ENCODE measurements around the gene ABTB1.

ABTB1 gene

GRCh38 chr3:127672429-127673190, at the start of gene ABTB1:
TSS of gene ABTB1 (plus strand) at chr3:127672952. CDS start at chr3:127673026, 74 bp downstream.
- peak; percentile 50 for DNase-seq

- DNase-seq: no peak
These were observed 48.7 kb upstream of the ABTB1 start for GRCh38 chr3:127624063-127624462.

- DNase-seq: no peak
These were observed 46.9 kb upstream of the ABTB1 start for GRCh38 chr3:127625821-127626220.

- DNase-seq: no peak
These were observed 44.3 kb upstream of the ABTB1 start for GRCh38 chr3:127628426-127628787.

GRCh38 chr3:127628788-127629466, 43.8 kb upstream of the ABTB1 start, which contains the start of gene PODXL2:
TSS of gene PODXL2 (plus strand) at chr3:127629185. CDS start at chr3:127629220, 35 bp downstream.
- peak; percentile 44 for DNase-seq

- DNase-seq: no peak
These were observed 43.0 kb upstream of the ABTB1 start for GRCh38 chr3:127629467-127630403.

GRCh38 chr3:127630811-127631714, 41.7 kb upstream of the ABTB1 start:
- DNase-seq: no peak

- no peak for DNase-seq
These were observed 40.5 kb upstream of the ABTB1 start for GRCh38 chr3:127632035-127632820.

GRCh38 chr3:127634653-127635052, 38.1 kb upstream of the ABTB1 start:
- no peak for DNase-seq

- DNase-seq: no peak
These were observed 35.2 kb upstream of the ABTB1 start for GRCh38 chr3:127637546-127637945.

GRCh38 chr3:127637971-127638370, 34.8 kb upstream of the ABTB1 start:
- no peak for DNase-seq

- DNase-seq: no peak
These were observed 33.3 kb upstream of the ABTB1 start for GRCh38 chr3:127639173-127640041.

GRCh38 chr3:127640042-127640355, 32.8 kb upstream of the ABTB1 start:
- no peak for DNase-seq

- DNase-seq: no peak
These were observed 27.9 kb upstream of the ABTB1 start for GRCh38 chr3:127644641-127645370.

GRCh38 chr3:127645371-127646015, 27.3 kb upstream of the ABTB1 start:
- DNase-seq: no peak

GRCh38 chr3:127646501-127647046, 26.2 kb upstream of the ABTB1 start:
- DNase-seq: no peak

GRCh38 chr3:127647166-127647844, 25.4 kb upstream of the ABTB1 start:
- no peak for DNase-seq

GRCh38 chr3:127647845-127648204, 24.9 kb upstream of the ABTB1 start:
- DNase-seq: no peak

Data from NCI-H510A (cell line).